Karpas-422 (cell line): Measurements from ENCODE around the gene ATXN7L3. TPM values are rescaled to one million over a fixed set of nuclear protein-coding genes. Genes with fewer than 3 reads are reported as not detected.
"Not testable (repeated sequence)": the region's sequence is repeated elsewhere in the genome, so short reads cannot be mapped to it uniquely, and the experiment has no call there.

ENCODE experiments used
- DNase-seq: peaks from one replicate; pipeline ENCODE4 v3.0.0-alpha.2; 2015
- H2AFZ ChIP-seq: fragments of 200-600 bp; sonication (generic); 2 replicates; pipeline ENCODE4 v1.6.1; 2014; ENCODE audit warnings: antibody characterized with exemption, low read length, mixed read lengths
- H3K27ac ChIP-seq: fragments of 200-600 bp; sonication (generic); 2 replicates; pipeline ENCODE4 v1.5.1; 2014; ENCODE audit warnings: mild to moderate bottlenecking, low read length, moderate library complexity
- H3K27me3 ChIP-seq: fragments of 200-600 bp; sonication (generic); 2 replicates; pipeline ENCODE4 v1.6.1; 2014; ENCODE audit warnings: low read length, mixed read lengths
- H3K36me3 ChIP-seq: fragments of 200-600 bp; sonication (generic); 2 replicates; pipeline ENCODE4 v1.6.1; 2014; ENCODE audit warnings: low read length, mixed read lengths; ENCODE audit not compliant: insufficient read depth
- H3K4me1 ChIP-seq: fragments of 200-600 bp; sonication (generic); 2 replicates; pipeline ENCODE4 v1.6.1; 2014; ENCODE audit warnings: mild to moderate bottlenecking, low read length, mixed read lengths
- H3K4me2 ChIP-seq: fragments of 200-600 bp; sonication (generic); 2 replicates; pipeline ENCODE4 v1.6.1; 2014; ENCODE audit warnings: low read length, low read depth, mild to moderate bottlenecking; ENCODE audit not compliant: poor library complexity, severe bottlenecking
- H3K4me3 ChIP-seq: fragments of 200-600 bp; sonication (generic); 2 replicates; pipeline ENCODE4 v1.5.1; 2014; ENCODE audit warnings: mild to moderate bottlenecking, antibody characterized with exemption, low read length, mixed read lengths
- H3K79me2 ChIP-seq: fragments of 200-600 bp; sonication (generic); 2 replicates; pipeline ENCODE4 v1.6.1; 2014; ENCODE audit warnings: mild to moderate bottlenecking, low read length, mixed read lengths
- H3K9ac ChIP-seq: fragments of 200-600 bp; sonication (generic); 2 replicates; pipeline ENCODE4 v1.6.0; 2014; ENCODE audit warnings: low read length
- H3K9me2 ChIP-seq: fragments of 200-600 bp; sonication (generic), shearing (Covaris generic); replicated peaks from 2 replicates; pipeline ENCODE4 v1.6.0; 2014; ENCODE audit warnings: mild to moderate bottlenecking, low read length, moderate library complexity; ENCODE audit not compliant: insufficient read depth
- H3K9me3 ChIP-seq: fragments of 300-700, 200-600 bp; sonication (generic); 2 replicates; pipeline ENCODE4 v1.6.1; 2014; ENCODE audit warnings: low read length, mixed read lengths
- H4K20me1 ChIP-seq: fragments of 200-600 bp; sonication (generic); 2 replicates; pipeline ENCODE4 v1.6.1; 2014; ENCODE audit warnings: mild to moderate bottlenecking, antibody characterized with exemption, low read length, low read depth; ENCODE audit not compliant: insufficient read depth
- total RNA-seq: library from RNA; depleted of rRNA; stranded (reverse); fragments of >200 nt; shearing (Covaris generic); gene quantifications from 2 replicates; pipeline ENCODE4 v1.2.3, GENCODE V29; 2014; ENCODE audit warnings: low replicate concordance

ATXN7L3 gene
- total RNA-seq, 1 experiment from 2014 or later, result 29.0 TPM

GRCh38 chr17:44167181-44167861, 32.4 kb downstream of the ATXN7L3 start:
- no peaks in the 10 kb centered on the region for H4K20me1 ChIP-seq
- H3K4me2 ChIP-seq, result no peak overlapping the region
- no peaks in the 10 kb centered on the region for H3K9me2 ChIP-seq
- H3K79me2 ChIP-seq, result no peaks in the 10 kb centered on the region
- DNase-seq, result no peak
- H2AFZ ChIP-seq, result no peak overlapping the region
- H3K27ac ChIP-seq, result no peak overlapping the region
- H3K4me3 ChIP-seq, result no peak overlapping the region
- no peaks in the 10 kb centered on the region for H3K9me3 ChIP-seq
- H3K36me3 ChIP-seq, result no peaks in the 10 kb centered on the region
- no peak overlapping the region for H3K9ac ChIP-seq
- peaks cover 8% of the 10 kb centered on the region for H3K4me1 ChIP-seq
- H3K27me3 ChIP-seq, result no peaks in the 10 kb centered on the region

GRCh38 chr17:44164476-44164875, 35.2 kb downstream of the ATXN7L3 start:
- Histone ChIP-seq H3K4me2 (no peak overlapping the region), H3K27ac (no peak overlapping the region), H4K20me1 (no peaks in the 10 kb centered on the region), H3K4me1 (peaks cover 8% of the 10 kb centered on the region), H2AFZ (no peak overlapping the region), H3K9me2 (no peaks in the 10 kb centered on the region), H3K27me3 (no peaks in the 10 kb centered on the region), H3K4me3 (no peak overlapping the region), H3K79me2 (no peaks in the 10 kb centered on the region), H3K9ac (no peak overlapping the region), H3K36me3 (no peaks in the 10 kb centered on the region; the same call in 1 of the 2 replicates), H3K9me3 (no peaks in the 10 kb centered on the region)
- no peak for DNase-seq

GRCh38 chr17:44159519-44160210, 40.0 kb downstream of the ATXN7L3 start:
- Histone ChIP-seq H3K4me2 (no peak overlapping the region), H3K9me2 (no peaks in the 10 kb centered on the region), H3K79me2 (no peaks in the 10 kb centered on the region), H4K20me1 (no peaks in the 10 kb centered on the region), H3K27me3 (no peaks in the 10 kb centered on the region), H3K9me3 (no peaks in the 10 kb centered on the region), H3K4me1 (no peaks in the 10 kb centered on the region), H3K9ac (no peak overlapping the region), H3K36me3 (peaks cover 8% of the 10 kb centered on the region), H3K27ac (no peak overlapping the region), H2AFZ (no peak overlapping the region), H3K4me3 (no peak overlapping the region)
- no peak for DNase-seq

GRCh38 chr17:44155488-44155887, 44.2 kb downstream of the ATXN7L3 start:
- Histone ChIP-seq H3K27ac (no peak overlapping the region), H3K9me3 (no peaks in the 10 kb centered on the region), H3K4me1 (no peaks in the 10 kb centered on the region), H3K27me3 (no peaks in the 10 kb centered on the region), H2AFZ (no peak overlapping the region), H3K9ac (no peak overlapping the region), H3K79me2 (peaks cover 13% of the 10 kb centered on the region), H4K20me1 (no peaks in the 10 kb centered on the region), H3K36me3 (peaks cover 15% of the 10 kb centered on the region), H3K4me2 (no peak overlapping the region), H3K9me2 (no peaks in the 10 kb centered on the region), H3K4me3 (no peak overlapping the region)
- DNase-seq, result no peak

GRCh38 chr17:44152875-44153274, 46.8 kb downstream of the ATXN7L3 start:
- Histone ChIP-seq H3K27me3 (no peaks in the 10 kb centered on the region), H3K79me2 (peaks cover 27% of the 10 kb centered on the region), H3K9me2 (no peaks in the 10 kb centered on the region), H3K9me3 (no peaks in the 10 kb centered on the region), H2AFZ (no peak overlapping the region), H3K4me2 (no peak overlapping the region), H3K27ac (no peak overlapping the region), H3K36me3 (peaks cover 15% of the 10 kb centered on the region), H3K4me1 (no peaks in the 10 kb centered on the region), H3K9ac (no peak overlapping the region), H4K20me1 (no peaks in the 10 kb centered on the region), H3K4me3 (no peak overlapping the region)
- no peak for DNase-seq

- Histone ChIP-seq H3K9ac (no peak overlapping the region), H3K79me2 (peaks cover 27% of the 10 kb centered on the region), H3K4me3 (no peak overlapping the region), H3K9me2 (no peaks in the 10 kb centered on the region), H3K36me3 (peaks cover 16% of the 10 kb centered on the region), H3K4me2 (no peak overlapping the region), H4K20me1 (no peaks in the 10 kb centered on the region), H2AFZ (no peak overlapping the region), H3K4me1 (no peaks in the 10 kb centered on the region), H3K27ac (no peak overlapping the region), H3K9me3 (no peaks in the 10 kb centered on the region), H3K27me3 (no peaks in the 10 kb centered on the region)
- DNase-seq, result no peak
Observed at GRCh38 chr17:44149750-44150329, 49.8 kb downstream of the ATXN7L3 start.

- H3K27ac ChIP-seq, H3K4me1 ChIP-seq, H3K9me2 ChIP-seq, H3K27me3 ChIP-seq, H3K9ac ChIP-seq, DNase-seq, H3K4me2 ChIP-seq, H3K9me3 ChIP-seq, H2AFZ ChIP-seq, H4K20me1 ChIP-seq, H3K4me3 ChIP-seq: not testable (repeated sequence)
- peaks cover 27% of the 10 kb centered on the region for H3K79me2 ChIP-seq
- H3K36me3 ChIP-seq, result peaks cover 16% of the 10 kb centered on the region
Observed at GRCh38 chr17:44149066-44149465, 50.6 kb downstream of the ATXN7L3 start.

GRCh38 chr17:44147812-44148211, 51.9 kb downstream of the ATXN7L3 start:
- no peak for DNase-seq
- peaks cover 15% of the 10 kb centered on the region for H3K36me3 ChIP-seq

More at GRCh38 chr17:44147812-44148211, 51.9 kb downstream of the ATXN7L3 start:
- H3K27me3 ChIP-seq, result no peaks in the 10 kb centered on the region
- H3K9me2 ChIP-seq, result no peaks in the 10 kb centered on the region
- no peak overlapping the region for H2AFZ ChIP-seq
- H3K4me2 ChIP-seq, result no peak overlapping the region
- H3K9ac ChIP-seq, result no peak overlapping the region
- H4K20me1 ChIP-seq, result no peaks in the 10 kb centered on the region
- no peak overlapping the region for H3K27ac ChIP-seq
- no peak overlapping the region for H3K4me3 ChIP-seq
- H3K79me2 ChIP-seq, result peaks cover 37% of the 10 kb centered on the region
- no peaks in the 10 kb centered on the region for H3K9me3 ChIP-seq
- peaks cover 2% of the 10 kb centered on the region for H3K4me1 ChIP-seq
